Measurements from ENCODE around the gene ACTR8. TPM values are rescaled to one million over a fixed set of nuclear protein-coding genes. Genes with fewer than 3 reads are reported as not detected.

Gene ACTR8
- total and polyA plus RNA-seq, 12 donors, result 10.8 to 48.4 (median 36.5) TPM

GRCh38 chr3:53841296-53841695, 40.7 kb downstream of the ACTR8 start:
- H3K4me1 ChIP-seq, result peaks cover 0 to 12% (median 3%) of the 10 kb centered on the region in 9 donors
- peaks cover 0 to 26% (median 7%) of the 10 kb centered on the region in 7 donors for H3K27me3 ChIP-seq
- WGBS, 2 donors, result 79 to 91% methylated on average over 5 of the region's 5 CpGs
- H3K27ac ChIP-seq, result no peak overlapping the region
- DNase-seq (no peak), ATAC-seq (no peak)
- intact Hi-C loops (cut with DNase I), result no loop called here
- H3K4me3 ChIP-seq, result no peak overlapping the region
- H3K9me3 ChIP-seq, result no peaks in the 10 kb centered on the region
- no peaks in the 10 kb centered on the region for H3K36me3 ChIP-seq
- no peak for TF ChIP-seq CTCF (IDR thresholded peaks at IDR 0.05)

- no peaks in the 10 kb centered on the region for H3K36me3 ChIP-seq
- TF ChIP-seq CTCF (IDR thresholded peaks at IDR 0.05), result no peak
- ATAC-seq (no peak), DNase-seq (no peak)
- no peaks in the 10 kb centered on the region for H3K27me3 ChIP-seq
- WGBS, 2 donors, result 83 to 90% methylated on average over 10 of the region's 10 CpGs
- H3K9me3 ChIP-seq, result no peaks in the 10 kb centered on the region
- intact Hi-C loops (cut with DNase I), result no loop called here
- no peaks in the 10 kb centered on the region for H3K4me1 ChIP-seq
- H3K4me3 ChIP-seq, result no peak overlapping the region
- no peak overlapping the region for H3K27ac ChIP-seq
Measured at GRCh38 chr3:53837331-53837730, 44.6 kb downstream of the ACTR8 start.

GRCh38 chr3:53836084-53836872, 45.7 kb downstream of the ACTR8 start:
- Histone ChIP-seq H3K27ac (no peak overlapping the region), H3K4me1 (no peaks in the 10 kb centered on the region), H3K27me3 (no peaks in the 10 kb centered on the region), H3K36me3 (no peaks in the 10 kb centered on the region), H3K9me3 (no peaks in the 10 kb centered on the region), H3K4me3 (no peak overlapping the region)
- DNase-seq (no peak), ATAC-seq (no peak)
- intact Hi-C loops (cut with DNase I), result no loop called here
- no peak for TF ChIP-seq CTCF (IDR thresholded peaks at IDR 0.05)
- WGBS, 2 donors, result 95 to 96% methylated on average over 9 of the region's 9 CpGs

- no peak for TF ChIP-seq CTCF (IDR thresholded peaks at IDR 0.05)
- Histone ChIP-seq H3K36me3 (no peaks in the 10 kb centered on the region), H3K27me3 (no peaks in the 10 kb centered on the region), H3K4me3 (no peak overlapping the region), H3K4me1 (no peaks in the 10 kb centered on the region), H3K9me3 (no peaks in the 10 kb centered on the region), H3K27ac (no peak overlapping the region)
- DNase-seq (no peak), ATAC-seq (no peak)
- intact Hi-C loops (cut with DNase I), result no loop called here
- WGBS, 2 donors, result 60 to 96% methylated on average over 1 of the region's 1 CpG
Measured at GRCh38 chr3:53835257-53835656, 46.7 kb downstream of the ACTR8 start.

Data from heart right ventricle (tissue), 16 donors.